ENCODE results near the gene LRRC23.

The LRRC23 gene

GRCh38 chr12:6937481-6938352 is 33.1 kb downstream of the LRRC23 start:
- ChIA-PET POLR2A (interaction anchor here (1.0 to 1.4 kb wide), 4 partner anchors 8 to 21 kb away, joined by 3 to 6 read pairs (median 4); no protein-coding TSS in a partner anchor), CTCF (interaction anchor here (0.6 to 22.9 kb wide), 25 partner anchors 9 to 184 kb away, joined by 3 to 530 read pairs (median 5); partner anchors contain the start of genes ATN1, C12orf57, C1RL and CDCA3)
- peak; percentile 98 for TF ChIP-seq CTCF (IDR thresholded peaks at IDR 0.05; ENCODE audit: control extremely low read depth, extremely low read depth, low read depth, missing control alignments)
- DNase-seq (ENCODE audit: extremely low spot score) = peak; percentile 87

DNA sequence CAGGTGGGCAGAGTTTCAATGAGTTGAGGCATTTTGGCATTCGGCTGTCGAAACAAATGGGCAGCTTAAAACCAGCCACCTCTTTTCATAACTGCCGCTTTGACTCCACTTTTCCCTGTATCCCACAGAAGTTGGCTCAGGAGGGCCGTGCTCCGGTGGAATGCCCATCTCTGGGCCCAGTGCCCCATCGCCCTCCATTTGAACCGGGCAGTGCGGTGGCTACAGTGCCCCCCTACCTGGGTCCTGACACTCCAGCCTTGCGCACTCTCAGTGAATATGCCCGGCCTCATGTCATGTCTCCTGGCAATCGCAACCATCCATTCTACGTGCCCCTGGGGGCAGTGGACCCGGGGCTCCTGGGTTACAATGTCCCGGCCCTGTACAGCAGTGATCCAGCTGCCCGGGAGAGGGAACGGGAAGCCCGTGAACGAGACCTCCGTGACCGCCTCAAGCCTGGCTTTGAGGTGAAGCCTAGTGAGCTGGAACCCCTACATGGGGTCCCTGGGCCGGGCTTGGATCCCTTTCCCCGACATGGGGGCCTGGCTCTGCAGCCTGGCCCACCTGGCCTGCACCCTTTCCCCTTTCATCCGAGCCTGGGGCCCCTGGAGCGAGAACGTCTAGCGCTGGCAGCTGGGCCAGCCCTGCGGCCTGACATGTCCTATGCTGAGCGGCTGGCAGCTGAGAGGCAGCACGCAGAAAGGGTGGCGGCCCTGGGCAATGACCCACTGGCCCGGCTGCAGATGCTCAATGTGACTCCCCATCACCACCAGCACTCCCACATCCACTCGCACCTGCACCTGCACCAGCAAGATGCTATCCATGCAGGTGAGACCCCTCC is 34.0 kb downstream of the LRRC23 start:
- DNase-seq (ENCODE audit: extremely low spot score) = no peak
- TF ChIP-seq CTCF (IDR thresholded peaks at IDR 0.05; ENCODE audit: control extremely low read depth, extremely low read depth, low read depth, missing control alignments) = no peak
- ChIA-PET CTCF (interaction anchor here (0.7 to 22.9 kb wide), 18 partner anchors 9 to 185 kb away, joined by 3 to 530 read pairs (median 8); partner anchors contain the start of genes ATN1, C12orf57, C1RL and MLF2), POLR2A (interaction anchor here (1.0 to 1.4 kb wide), 4 partner anchors 8 to 20 kb away, joined by 3 to 6 read pairs (median 4); no protein-coding TSS in a partner anchor)

- ChIA-PET CTCF (interaction anchor here (0.8 to 22.9 kb wide), 13 partner anchors 8 to 70 kb away, joined by 3 to 530 read pairs (median 12); partner anchors contain the start of genes ATN1, C12orf57, PTPN6 and RNU7-1), POLR2A (interaction anchor here (1.2 kb wide), 1 partner anchor 22 kb away, joined by 3 read pairs; no protein-coding TSS in a partner anchor)
- TF ChIP-seq CTCF (IDR thresholded peaks at IDR 0.05; ENCODE audit: control extremely low read depth, extremely low read depth, low read depth, missing control alignments) = no peak
Observed at GRCh38 chr12:6939191-6939540, 34.5 kb downstream of the LRRC23 start.

GRCh38 chr12:6941267-6941666 is 36.6 kb downstream of the LRRC23 start:
- DNase-seq (ENCODE audit: extremely low spot score) = no peak
- CTCF ChIA-PET = interaction anchor here (3.1 to 22.9 kb wide), 3 partner anchors 16 to 69 kb away, joined by 13 to 530 read pairs (median 142); partner anchors contain the start of gene SPSB2

More at GRCh38 chr12:6939191-6939540, 34.5 kb downstream of the LRRC23 start:
- DNase-seq (ENCODE audit: extremely low spot score) = no peak

GRCh38 chr12:6941782-6942181 is 37.2 kb downstream of the LRRC23 start:
- ChIA-PET CTCF (interaction anchor here (3.1 to 22.9 kb wide), 3 partner anchors 16 to 70 kb away, joined by 13 to 530 read pairs (median 142); partner anchors contain the start of gene SPSB2), POLR2A (interaction anchor here (3.5 kb wide), 1 partner anchor 74 kb away, joined by 17 read pairs; the partner anchor contains the start of gene TPI1)
- TF ChIP-seq CTCF (IDR thresholded peaks at IDR 0.05; ENCODE audit: control extremely low read depth, extremely low read depth, low read depth, missing control alignments) = no peak
- DNase-seq (ENCODE audit: extremely low spot score) = no peak

More at GRCh38 chr12:6941267-6941666, 36.6 kb downstream of the LRRC23 start:
- POLR2A ChIA-PET = no interaction called here
- TF ChIP-seq CTCF (IDR thresholded peaks at IDR 0.05; ENCODE audit: control extremely low read depth, extremely low read depth, low read depth, missing control alignments) = no peak
